Karpas-422 (cell line): ENCODE data around the gene GLRA1. TPM values are rescaled to one million over a fixed set of nuclear protein-coding genes. Genes with fewer than 3 reads are reported as not detected.
"Not testable (repeated sequence)": the region's sequence is repeated elsewhere in the genome, so short reads cannot be mapped to it uniquely, and the experiment has no call there.

Experiments used
- DNase-seq: peaks from one replicate; pipeline ENCODE4 v3.0.0-alpha.2; 2015
- H2AFZ ChIP-seq: fragments of 200-600 bp; sonication (generic); 2 replicates; pipeline ENCODE4 v1.6.1; 2014; ENCODE audit warnings: antibody characterized with exemption, low read length, mixed read lengths
- H3K27ac ChIP-seq: fragments of 200-600 bp; sonication (generic); 2 replicates; pipeline ENCODE4 v1.5.1; 2014; ENCODE audit warnings: mild to moderate bottlenecking, low read length, moderate library complexity
- H3K27me3 ChIP-seq: fragments of 200-600 bp; sonication (generic); 2 replicates; pipeline ENCODE4 v1.6.1; 2014; ENCODE audit warnings: low read length, mixed read lengths
- H3K36me3 ChIP-seq: fragments of 200-600 bp; sonication (generic); 2 replicates; pipeline ENCODE4 v1.6.1; 2014; ENCODE audit warnings: low read length, mixed read lengths; ENCODE audit not compliant: insufficient read depth
- H3K4me1 ChIP-seq: fragments of 200-600 bp; sonication (generic); 2 replicates; pipeline ENCODE4 v1.6.1; 2014; ENCODE audit warnings: mild to moderate bottlenecking, low read length, mixed read lengths
- H3K4me2 ChIP-seq: fragments of 200-600 bp; sonication (generic); 2 replicates; pipeline ENCODE4 v1.6.1; 2014; ENCODE audit warnings: low read length, low read depth, mild to moderate bottlenecking; ENCODE audit not compliant: poor library complexity, severe bottlenecking
- H3K4me3 ChIP-seq: fragments of 200-600 bp; sonication (generic); 2 replicates; pipeline ENCODE4 v1.5.1; 2014; ENCODE audit warnings: mild to moderate bottlenecking, antibody characterized with exemption, low read length, mixed read lengths
- H3K79me2 ChIP-seq: fragments of 200-600 bp; sonication (generic); 2 replicates; pipeline ENCODE4 v1.6.1; 2014; ENCODE audit warnings: mild to moderate bottlenecking, low read length, mixed read lengths
- H3K9ac ChIP-seq: fragments of 200-600 bp; sonication (generic); 2 replicates; pipeline ENCODE4 v1.6.0; 2014; ENCODE audit warnings: low read length
- H3K9me2 ChIP-seq: fragments of 200-600 bp; sonication (generic), shearing (Covaris generic); replicated peaks from 2 replicates; pipeline ENCODE4 v1.6.0; 2014; ENCODE audit warnings: mild to moderate bottlenecking, low read length, moderate library complexity; ENCODE audit not compliant: insufficient read depth
- H3K9me3 ChIP-seq: fragments of 300-700, 200-600 bp; sonication (generic); 2 replicates; pipeline ENCODE4 v1.6.1; 2014; ENCODE audit warnings: low read length, mixed read lengths
- H4K20me1 ChIP-seq: fragments of 200-600 bp; sonication (generic); 2 replicates; pipeline ENCODE4 v1.6.1; 2014; ENCODE audit warnings: mild to moderate bottlenecking, antibody characterized with exemption, low read length, low read depth; ENCODE audit not compliant: insufficient read depth
- total RNA-seq: library from RNA; depleted of rRNA; stranded (reverse); fragments of >200 nt; shearing (Covaris generic); gene quantifications from 2 replicates; pipeline ENCODE4 v1.2.3, GENCODE V29; 2014; ENCODE audit warnings: low replicate concordance

Gene GLRA1
- total RNA-seq, 1 experiment from 2014 or later = not detected

DNA sequence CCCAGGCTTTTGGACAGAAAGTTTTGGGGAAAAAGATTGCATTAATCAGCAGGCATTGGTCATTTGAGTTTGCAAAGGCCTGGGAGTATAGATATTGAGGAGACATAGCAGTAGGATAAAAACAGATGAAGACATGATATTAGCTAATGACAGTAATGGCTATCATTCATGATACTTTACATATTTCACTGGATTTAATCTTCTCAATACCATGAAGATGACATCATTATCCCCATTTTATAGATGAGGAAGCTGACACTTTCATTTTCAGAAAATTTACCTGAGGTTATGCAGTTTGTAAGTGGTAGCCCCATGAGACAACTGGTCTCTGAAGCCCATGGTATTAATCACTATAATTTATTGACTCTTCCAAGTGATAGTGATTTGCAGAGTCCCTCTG is 23.0 kb downstream of the GLRA1 start:
- H3K9me3 ChIP-seq = no peaks in the 10 kb centered on the region
- no peaks in the 10 kb centered on the region for H3K79me2 ChIP-seq
- H3K4me3 ChIP-seq = no peak overlapping the region
- H4K20me1 ChIP-seq = no peaks in the 10 kb centered on the region
- no peak overlapping the region for H3K27ac ChIP-seq
- H3K27me3 ChIP-seq = no peaks in the 10 kb centered on the region
- no peak overlapping the region for H3K4me2 ChIP-seq
- no peaks in the 10 kb centered on the region for H3K9me2 ChIP-seq
- no peaks in the 10 kb centered on the region for H3K36me3 ChIP-seq
- H3K4me1 ChIP-seq = no peaks in the 10 kb centered on the region
- no peak for DNase-seq
- no peak overlapping the region for H2AFZ ChIP-seq
- H3K9ac ChIP-seq = no peak overlapping the region

DNA sequence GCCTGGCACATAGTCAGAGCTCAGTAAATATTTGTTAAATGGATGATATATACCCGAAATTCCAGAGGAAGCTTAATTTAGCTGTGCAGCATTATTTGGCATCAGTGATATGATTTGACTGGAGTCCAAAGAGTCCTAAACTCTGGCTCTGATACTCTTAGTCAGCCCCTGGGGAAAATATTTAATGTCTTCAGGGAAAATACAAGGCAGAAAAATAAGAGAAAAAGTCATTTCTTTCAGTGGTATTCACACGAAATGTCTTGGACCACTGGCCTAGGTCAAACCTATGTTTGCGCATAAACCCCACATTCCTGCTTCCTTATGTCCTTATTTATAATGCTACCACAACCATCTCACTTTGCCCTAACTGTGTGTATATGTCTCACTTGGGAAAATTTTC is 23.8 kb downstream of the GLRA1 start:
- no peaks in the 10 kb centered on the region for H3K27me3 ChIP-seq
- no peak overlapping the region for H2AFZ ChIP-seq
- H3K9me3 ChIP-seq = no peaks in the 10 kb centered on the region
- no peak overlapping the region for H3K4me3 ChIP-seq
- no peaks in the 10 kb centered on the region for H4K20me1 ChIP-seq
- H3K27ac ChIP-seq = no peak overlapping the region
- no peaks in the 10 kb centered on the region for H3K79me2 ChIP-seq
- H3K36me3 ChIP-seq = no peaks in the 10 kb centered on the region
- H3K4me2 ChIP-seq = no peak overlapping the region
- no peaks in the 10 kb centered on the region for H3K4me1 ChIP-seq
- no peak overlapping the region for H3K9ac ChIP-seq
- DNase-seq = no peak
- no peaks in the 10 kb centered on the region for H3K9me2 ChIP-seq

DNA sequence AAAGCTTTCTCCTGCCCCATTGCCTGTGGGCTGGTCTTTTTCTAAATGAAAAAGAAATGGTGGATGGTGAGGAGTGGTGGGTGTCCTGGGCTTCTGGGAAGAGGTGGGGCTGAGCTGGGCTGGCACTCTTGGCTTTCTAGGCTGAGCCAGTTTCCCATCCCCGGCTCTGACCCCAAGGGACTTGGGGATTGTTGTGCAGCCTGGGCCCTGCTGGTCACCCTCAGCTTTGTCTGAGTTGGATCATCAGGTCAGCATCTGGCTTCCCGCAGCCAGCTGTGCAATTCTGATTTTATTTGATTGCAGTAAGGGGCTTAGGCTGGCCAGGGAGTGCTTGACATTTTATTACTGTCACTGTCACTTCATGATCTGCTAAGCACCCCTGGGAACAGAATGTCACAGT is 25.3 kb downstream of the GLRA1 start:
- Histone ChIP-seq H4K20me1 (no peaks in the 10 kb centered on the region), H3K4me2 (no peak overlapping the region)
- no peak for DNase-seq

GRCh38 chr5:151897896-151898295 is 26.8 kb downstream of the GLRA1 start:
- no peaks in the 10 kb centered on the region for H3K9me2 ChIP-seq
- no peak for DNase-seq
- H3K9me3 ChIP-seq = no peaks in the 10 kb centered on the region
- no peaks in the 10 kb centered on the region for H3K79me2 ChIP-seq
- H3K36me3 ChIP-seq = no peaks in the 10 kb centered on the region
- H3K27ac ChIP-seq = no peak overlapping the region
- H4K20me1 ChIP-seq = no peaks in the 10 kb centered on the region
- no peak overlapping the region for H3K9ac ChIP-seq
- H3K27me3 ChIP-seq = no peaks in the 10 kb centered on the region
- no peaks in the 10 kb centered on the region for H3K4me1 ChIP-seq
- no peak overlapping the region for H2AFZ ChIP-seq
- H3K4me2 ChIP-seq = no peak overlapping the region
- H3K4me3 ChIP-seq = no peak overlapping the region

More for the DNA sequence above, 25.3 kb downstream of the GLRA1 start:
- Histone ChIP-seq H3K9me2 (no peaks in the 10 kb centered on the region), H3K27ac (no peak overlapping the region), H3K27me3 (no peaks in the 10 kb centered on the region), H2AFZ (no peak overlapping the region), H3K4me3 (no peak overlapping the region), H3K36me3 (no peaks in the 10 kb centered on the region), H3K79me2 (no peaks in the 10 kb centered on the region), H3K4me1 (no peaks in the 10 kb centered on the region), H3K9me3 (no peaks in the 10 kb centered on the region), H3K9ac (no peak overlapping the region)

DNA sequence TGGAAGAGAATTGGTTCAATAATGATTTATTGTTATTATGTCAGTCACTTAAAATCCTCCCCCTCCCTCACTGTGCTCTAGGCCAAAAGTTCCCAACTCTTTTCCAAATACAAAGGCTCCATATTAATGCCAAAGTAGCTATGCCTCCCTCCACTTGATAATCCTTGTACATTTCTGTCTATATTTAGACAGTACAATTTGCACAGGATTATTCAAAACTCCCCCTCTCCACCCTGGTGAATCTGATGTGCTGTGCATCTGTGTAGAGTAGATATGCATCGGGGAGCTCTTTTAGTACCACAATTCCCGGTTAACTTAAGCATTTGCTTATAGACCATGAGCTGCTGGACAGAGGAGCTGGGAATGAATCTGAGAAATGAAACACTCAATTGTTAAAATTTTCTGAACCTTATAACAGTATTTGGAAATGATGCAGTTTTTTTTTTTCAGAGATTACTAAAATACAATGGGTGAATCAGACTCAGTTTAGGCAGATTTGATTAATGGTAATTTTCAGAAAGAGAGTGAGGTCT is 27.6 kb downstream of the GLRA1 start:
- Histone ChIP-seq H3K79me2 (no peaks in the 10 kb centered on the region), H2AFZ (no peak overlapping the region), H3K9me3 (no peaks in the 10 kb centered on the region), H3K27ac (no peak overlapping the region), H3K36me3 (no peaks in the 10 kb centered on the region), H3K9ac (no peak overlapping the region), H3K27me3 (no peaks in the 10 kb centered on the region), H3K4me1 (no peaks in the 10 kb centered on the region), H4K20me1 (no peaks in the 10 kb centered on the region), H3K9me2 (no peaks in the 10 kb centered on the region), H3K4me3 (no peak overlapping the region), H3K4me2 (no peak overlapping the region)
- DNase-seq = no peak

DNA sequence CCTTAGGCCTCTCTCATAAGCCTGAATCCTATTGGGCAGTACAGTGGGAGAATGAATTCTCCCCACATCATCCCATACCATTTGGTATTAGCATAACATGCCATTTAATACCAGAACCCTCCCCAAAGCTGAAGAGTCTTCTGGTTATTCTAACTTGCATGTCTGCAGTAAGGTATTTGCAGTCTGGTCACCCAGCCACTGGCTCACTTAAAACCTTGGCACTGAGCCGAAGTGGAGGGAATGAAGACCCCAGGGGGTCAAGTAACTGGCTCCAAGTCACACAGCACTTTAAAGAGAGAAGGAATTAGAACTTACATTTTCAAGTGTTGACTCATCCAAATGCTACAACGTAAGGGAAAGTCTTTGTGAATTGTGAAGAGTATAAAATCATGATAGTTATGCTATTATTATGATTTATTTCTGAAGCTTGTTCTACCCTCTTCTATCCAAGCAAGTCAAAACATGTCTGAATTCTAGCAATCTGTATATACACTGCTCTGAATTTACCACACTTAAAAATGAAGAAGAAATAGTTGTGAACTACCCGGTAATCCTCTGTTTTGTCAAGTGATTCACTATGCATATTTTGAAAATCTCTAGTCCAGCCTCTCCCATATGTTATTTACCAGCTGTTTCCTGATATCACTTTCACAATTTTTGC is 28.5 kb downstream of the GLRA1 start:
- Histone ChIP-seq H3K4me2 (no peak overlapping the region), H3K4me1 (no peaks in the 10 kb centered on the region)

DNA sequence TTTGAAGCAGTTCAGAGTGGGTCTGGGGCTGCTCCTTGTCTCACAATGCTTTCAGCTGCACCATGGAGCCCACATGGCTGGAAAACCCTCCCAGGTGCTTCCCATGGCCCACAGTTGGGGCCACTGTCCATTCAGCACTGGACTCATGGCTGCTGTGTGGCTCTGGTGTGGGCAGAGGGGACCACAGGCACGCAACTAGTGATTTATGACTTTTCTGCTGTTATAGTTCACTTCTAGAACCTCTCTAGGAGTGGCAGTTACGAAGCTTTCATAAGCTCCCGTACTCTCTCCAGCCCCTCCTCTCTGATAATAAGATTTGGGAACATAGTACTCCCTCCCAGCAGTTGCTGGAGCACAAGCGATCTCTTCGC is 29.0 kb downstream of the GLRA1 start:
- Histone ChIP-seq H3K27me3 (no peaks in the 10 kb centered on the region), H3K4me1 (no peaks in the 10 kb centered on the region), H3K9me3 (no peaks in the 10 kb centered on the region), H3K4me2 (no peak overlapping the region), H3K36me3 (no peaks in the 10 kb centered on the region), H3K4me3 (no peak overlapping the region), H3K9me2 (no peaks in the 10 kb centered on the region), H2AFZ (no peak overlapping the region), H3K79me2 (no peaks in the 10 kb centered on the region), H4K20me1 (no peaks in the 10 kb centered on the region), H3K27ac (no peak overlapping the region), H3K9ac (no peak overlapping the region)
- DNase-seq = no peak

More for the DNA sequence above, 28.5 kb downstream of the GLRA1 start:
- H3K36me3 ChIP-seq = no peaks in the 10 kb centered on the region
- no peaks in the 10 kb centered on the region for H4K20me1 ChIP-seq
- DNase-seq = no peak
- H3K9me3 ChIP-seq = no peaks in the 10 kb centered on the region
- H3K9ac ChIP-seq = no peak overlapping the region
- H3K4me3 ChIP-seq = no peak overlapping the region
- H2AFZ ChIP-seq = no peak overlapping the region
- H3K79me2 ChIP-seq = no peaks in the 10 kb centered on the region
- H3K27me3 ChIP-seq = no peaks in the 10 kb centered on the region
- no peaks in the 10 kb centered on the region for H3K9me2 ChIP-seq
- H3K27ac ChIP-seq = no peak overlapping the region

GRCh38 chr5:151893485-151893884 is 31.2 kb downstream of the GLRA1 start:
- H3K9ac ChIP-seq, H2AFZ ChIP-seq, DNase-seq, H3K9me3 ChIP-seq, H3K4me1 ChIP-seq, H3K4me3 ChIP-seq, H3K4me2 ChIP-seq, H4K20me1 ChIP-seq, H3K36me3 ChIP-seq, H3K27me3 ChIP-seq, H3K79me2 ChIP-seq, H3K27ac ChIP-seq, H3K9me2 ChIP-seq: not testable (repeated sequence)
